Measurements from ENCODE around the gene NOCT. TPM values are rescaled to one million over a fixed set of nuclear protein-coding genes. Genes with fewer than 3 reads are reported as not detected.

The NOCT gene
- total RNA-seq, 1 experiment from 2014 or later = 21.5 TPM

DNA sequence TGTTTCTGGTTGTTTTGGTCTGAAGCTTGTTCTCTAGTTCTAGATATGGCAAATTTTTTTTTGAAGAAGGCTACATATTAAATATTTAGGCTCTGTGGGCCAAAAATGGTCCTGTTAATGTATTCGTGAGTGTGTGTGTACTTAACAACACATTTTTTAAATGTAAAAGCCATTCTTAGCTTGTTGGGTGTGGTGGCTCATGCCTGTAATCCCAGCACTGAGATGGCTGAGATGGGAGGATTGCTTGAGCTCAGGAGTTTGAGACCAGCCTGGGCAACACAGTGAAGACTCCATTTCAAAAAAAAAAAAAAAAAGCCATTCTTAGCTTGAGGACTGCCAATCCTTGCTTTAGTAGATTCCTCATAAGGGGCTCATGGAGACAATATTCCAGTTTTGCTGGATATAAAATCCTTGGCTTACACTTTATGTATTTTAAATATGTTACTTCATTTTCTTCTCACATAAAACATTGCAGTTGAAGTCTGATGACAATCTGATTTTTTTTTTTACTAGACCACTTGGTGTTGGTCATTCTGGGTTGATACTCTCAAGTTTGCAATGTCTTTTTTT lies 23.4 kb downstream of the NOCT start:
- Mint-ChIP-seq H3K9me3 (ENCODE audit: unreplicated experiment) (no peaks in the 10 kb centered on the region), H3K36me3 (ENCODE audit: insufficient read depth, unreplicated experiment) (peaks cover 91% of the 10 kb centered on the region), H3K27me3 (ENCODE audit: insufficient read depth, unreplicated experiment) (no peaks in the 10 kb centered on the region), H3K4me1 (ENCODE audit: low read depth, unreplicated experiment) (peaks cover 19% of the 10 kb centered on the region), H3K27ac (ENCODE audit: unreplicated experiment) (no peak overlapping the region), H3K4me3 (ENCODE audit: unreplicated experiment) (no peak overlapping the region)
- no peak for DNase-seq
- TF ChIP-seq, protein P1, sequence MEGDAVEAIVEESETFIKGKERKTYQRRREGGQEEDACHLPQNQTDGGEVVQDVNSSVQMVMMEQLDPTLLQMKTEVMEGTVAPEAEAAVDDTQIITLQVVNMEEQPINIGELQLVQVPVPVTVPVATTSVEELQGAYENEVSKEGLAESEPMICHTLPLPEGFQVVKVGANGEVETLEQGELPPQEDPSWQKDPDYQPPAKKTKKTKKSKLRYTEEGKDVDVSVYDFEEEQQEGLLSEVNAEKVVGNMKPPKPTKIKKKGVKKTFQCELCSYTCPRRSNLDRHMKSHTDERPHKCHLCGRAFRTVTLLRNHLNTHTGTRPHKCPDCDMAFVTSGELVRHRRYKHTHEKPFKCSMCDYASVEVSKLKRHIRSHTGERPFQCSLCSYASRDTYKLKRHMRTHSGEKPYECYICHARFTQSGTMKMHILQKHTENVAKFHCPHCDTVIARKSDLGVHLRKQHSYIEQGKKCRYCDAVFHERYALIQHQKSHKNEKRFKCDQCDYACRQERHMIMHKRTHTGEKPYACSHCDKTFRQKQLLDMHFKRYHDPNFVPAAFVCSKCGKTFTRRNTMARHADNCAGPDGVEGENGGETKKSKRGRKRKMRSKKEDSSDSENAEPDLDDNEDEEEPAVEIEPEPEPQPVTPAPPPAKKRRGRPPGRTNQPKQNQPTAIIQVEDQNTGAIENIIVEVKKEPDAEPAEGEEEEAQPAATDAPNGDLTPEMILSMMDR (IDR thresholded peaks at IDR 0.05; ENCODE audit: insufficient read depth in 1 of 2, low read depth in 1 of 2, low read length in 1 of 2, severe bottlenecking in 1 of 2, unreplicated experiment in 1 of 2) = no peak
- no TSS peak for BruUV-seq (replicated peaks)
- intact Hi-C loops (cut with micrococcal nuclease; ENCODE audit: unreplicated experiment) = no loop called here
- no peaks in the 10 kb centered on the region for H3K27me3 ChIP-seq (replicated peaks; ENCODE audit: control insufficient read depth, insufficient read depth, low read length)
- ChIA-PET POLR2A (interaction anchor here (0.6 kb wide), 1 partner anchor 21 kb away, joined by 3 read pairs; no protein-coding TSS in a partner anchor), CTCF (interaction anchor here (1.3 kb wide), 1 partner anchor 9 kb away, joined by 6 read pairs; no protein-coding TSS in a partner anchor)
- H3K9me3 ChIP-seq = no peaks in the 10 kb centered on the region
- H3K4me1 ChIP-seq = no peaks in the 10 kb centered on the region
- H3K36me3 ChIP-seq (ENCODE audit: control insufficient read depth, insufficient read depth, low read length) = no peaks in the 10 kb centered on the region
- no peak overlapping the region for H3K4me3 ChIP-seq (ENCODE audit: low read depth, low read length)

DNA sequence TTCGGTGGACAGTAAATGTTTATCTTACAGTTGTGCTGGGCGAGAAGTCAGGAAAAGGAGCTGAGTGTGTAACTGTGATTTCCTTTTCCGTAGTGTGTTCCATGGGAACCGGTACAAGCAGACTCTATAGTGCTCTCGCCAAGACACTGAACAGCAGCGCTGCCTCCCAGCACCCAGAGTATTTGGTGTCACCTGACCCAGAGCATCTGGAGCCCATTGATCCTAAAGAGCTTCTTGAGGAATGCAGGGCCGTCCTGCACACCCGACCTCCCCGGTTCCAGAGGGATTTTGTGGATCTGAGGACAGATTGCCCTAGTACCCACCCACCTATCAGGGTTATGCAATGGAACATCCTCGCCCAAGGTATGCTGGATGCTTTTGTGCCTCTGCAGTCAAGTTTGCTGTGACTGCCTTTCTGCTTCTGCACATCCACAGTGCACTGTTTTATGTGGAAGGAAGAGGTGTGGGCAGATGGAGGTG lies 27.4 kb downstream of the NOCT start:
- H3K36me3 Mint-ChIP-seq (ENCODE audit: insufficient read depth, unreplicated experiment) = peaks cover 88% of the 10 kb centered on the region
- CTCF ChIA-PET = interaction anchor here (2.2 kb wide), 1 partner anchor 13 kb away, joined by 6 read pairs; no protein-coding TSS in a partner anchor
- Histone ChIP-seq H3K36me3 (ENCODE audit: control insufficient read depth, insufficient read depth, low read length) (peaks cover 3% of the 10 kb centered on the region), H3K4me1 (no peaks in the 10 kb centered on the region), H3K4me3 (ENCODE audit: low read depth, low read length) (no peak overlapping the region), H3K9me3 (no peaks in the 10 kb centered on the region), H3K27me3 (replicated peaks; ENCODE audit: control insufficient read depth, insufficient read depth, low read length) (no peaks in the 10 kb centered on the region)
- H3K4me3 Mint-ChIP-seq (ENCODE audit: unreplicated experiment) = no peak overlapping the region
- intact Hi-C loops (cut with micrococcal nuclease; ENCODE audit: unreplicated experiment) = no loop called here
- POLR2A ChIA-PET = no interaction called here
- TF ChIP-seq, protein P1 (IDR thresholded peaks at IDR 0.05; ENCODE audit: insufficient read depth in 1 of 2, low read depth in 1 of 2, low read length in 1 of 2, severe bottlenecking in 1 of 2, unreplicated experiment in 1 of 2) = no peak
- no TSS peak for BruUV-seq (replicated peaks)
- H3K9me3 Mint-ChIP-seq (ENCODE audit: unreplicated experiment) = no peaks in the 10 kb centered on the region
- DNase-seq = peak in 1 of 2 experiments; percentile 18
- H3K4me1 Mint-ChIP-seq (ENCODE audit: low read depth, unreplicated experiment) = no peaks in the 10 kb centered on the region
- H3K27ac Mint-ChIP-seq (ENCODE audit: unreplicated experiment) = peak overlapping the region; percentile 42
- no peaks in the 10 kb centered on the region for H3K27me3 Mint-ChIP-seq (ENCODE audit: insufficient read depth, unreplicated experiment)

DNA sequence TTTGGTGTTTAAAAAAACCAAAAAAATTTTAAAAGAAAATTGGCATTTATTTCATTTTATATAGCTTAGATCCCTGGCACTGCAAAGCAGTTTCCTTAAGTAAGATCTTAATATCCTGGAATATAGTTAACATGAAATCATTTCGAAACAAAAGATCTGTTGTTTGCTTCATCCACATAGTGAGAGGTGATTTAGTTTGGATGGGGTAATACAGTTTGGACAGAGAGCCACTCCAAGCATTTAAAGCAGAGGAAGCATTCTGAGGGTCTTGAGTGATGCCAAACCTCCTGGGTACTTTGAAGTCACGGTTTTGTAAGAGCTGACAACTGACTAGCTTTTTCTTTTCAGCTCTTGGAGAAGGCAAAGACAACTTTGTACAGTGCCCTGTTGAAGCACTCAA lies 28.7 kb downstream of the NOCT start:
- Histone ChIP-seq H3K4me1 (no peaks in the 10 kb centered on the region), H3K36me3 (ENCODE audit: control insufficient read depth, insufficient read depth, low read length) (peaks cover 3% of the 10 kb centered on the region), H3K27me3 (replicated peaks; ENCODE audit: control insufficient read depth, insufficient read depth, low read length) (no peaks in the 10 kb centered on the region), H3K4me3 (ENCODE audit: low read depth, low read length) (no peak overlapping the region), H3K9me3 (no peaks in the 10 kb centered on the region)
- Mint-ChIP-seq H3K4me3 (ENCODE audit: unreplicated experiment) (no peak overlapping the region), H3K4me1 (ENCODE audit: low read depth, unreplicated experiment) (peaks cover 6% of the 10 kb centered on the region), H3K27me3 (ENCODE audit: insufficient read depth, unreplicated experiment) (no peaks in the 10 kb centered on the region), H3K27ac (ENCODE audit: unreplicated experiment) (no peak overlapping the region), H3K9me3 (ENCODE audit: unreplicated experiment) (no peaks in the 10 kb centered on the region), H3K36me3 (ENCODE audit: insufficient read depth, unreplicated experiment) (peaks cover 91% of the 10 kb centered on the region)
- ChIA-PET CTCF (interaction anchor here (2.2 kb wide), 1 partner anchor 14 kb away, joined by 6 read pairs; no protein-coding TSS in a partner anchor), POLR2A (no interaction called here)
- TF ChIP-seq, protein P1 (IDR thresholded peaks at IDR 0.05; ENCODE audit: insufficient read depth in 1 of 2, low read depth in 1 of 2, low read length in 1 of 2, severe bottlenecking in 1 of 2, unreplicated experiment in 1 of 2) = no peak
- intact Hi-C loops (cut with micrococcal nuclease; ENCODE audit: unreplicated experiment) = no loop called here
- DNase-seq = no peak
- BruUV-seq (replicated peaks) = no TSS peak
